Measurements from ENCODE around the gene LCN2.

The LCN2 gene

GRCh38 chr9:128193469-128194096 is 44.3 kb downstream of the LCN2 start:
- no peak for DNase-seq (ENCODE audit: low read depth in 2 of 2)

GRCh38 chr9:128201441-128202369 is 52.5 kb downstream of the LCN2 start:
- DNase-seq (ENCODE audit: low read depth in 2 of 2) = no peak

- no peak for DNase-seq (ENCODE audit: low read depth in 2 of 2)
Measured at GRCh38 chr9:128202648-128203023, 53.4 kb downstream of the LCN2 start.

Measured in stimulated activated CD8-positive, alpha-beta memory T cell treated with anti-CD3 and anti-CD28 coated beads, Interleukin-15, amount 100 ng/mL, for 4 hours (primary cell).